Astrocyte of the cerebellum (primary cell): ENCODE results near the gene ISOC2.

Experiments
- DNase-seq: peaks from one replicate; pipeline ENCODE4 v3.0.0-alpha.2; 2011; ENCODE audit warnings: low read depth
- H3K4me3 ChIP-seq: 2 replicates; pipeline ENCODE4 v1.5.1; 2011; ENCODE audit warnings: mild to moderate bottlenecking, low read depth, low read length, moderate library complexity
- CTCF ChIP-seq: IDR thresholded peaks from 2 replicates; pipeline ENCODE4 v1.5.1; 2012; ENCODE audit warnings: low read length, low read depth, moderate library complexity, mild to moderate bottlenecking; ENCODE audit errors: missing control alignments
- in situ Hi-C: cut with HindIII; loops from 2 replicates; pipeline ENCODE4 v1.10.0; 2017; ENCODE audit warnings: low sequenced_read_pairs

ISOC2 gene

GRCh38 chr19:55463583-55464031 lies 2.2 kb upstream of the ISOC2 start:
- no peak for DNase-seq
- in situ Hi-C loops: no loop called here
- TF ChIP-seq CTCF: no peak
- H3K4me3 ChIP-seq: no peak overlapping the region

GRCh38 chr19:55462722-55463121 lies 1.3 kb upstream of the ISOC2 start:
- in situ Hi-C loops: no loop called here

GRCh38 chr19:55461974-55462626 lies 658 bp upstream of the ISOC2 start:
- TF ChIP-seq CTCF: no peak
- in situ Hi-C loops: no loop called here
- DNase-seq: no peak
- H3K4me3 ChIP-seq: peak overlapping the region; percentile 51

More at GRCh38 chr19:55462722-55463121, 1.3 kb upstream of the ISOC2 start:
- no peak for TF ChIP-seq CTCF
- DNase-seq: no peak
- H3K4me3 ChIP-seq: no peak overlapping the region

- in situ Hi-C loops: no loop called here
- TF ChIP-seq CTCF: no peak
- peak overlapping the region; percentile 93 for H3K4me3 ChIP-seq
- no peak for DNase-seq
Measured at GRCh38 chr19:55460670-55461258, 678 bp downstream of the ISOC2 start.

- in situ Hi-C loops: no loop called here
- DNase-seq: no peak
- no peak for TF ChIP-seq CTCF
- peak overlapping the region; percentile 93 for H3K4me3 ChIP-seq
Measured at GRCh38 chr19:55459950-55460657, 1.3 kb downstream of the ISOC2 start.

GRCh38 chr19:55459551-55459949 lies 1.9 kb downstream of the ISOC2 start:
- no peak for DNase-seq
- no peak overlapping the region for H3K4me3 ChIP-seq
- in situ Hi-C loops: no loop called here
- TF ChIP-seq CTCF: no peak
